ENCODE data around the gene KIF15.

DNA sequence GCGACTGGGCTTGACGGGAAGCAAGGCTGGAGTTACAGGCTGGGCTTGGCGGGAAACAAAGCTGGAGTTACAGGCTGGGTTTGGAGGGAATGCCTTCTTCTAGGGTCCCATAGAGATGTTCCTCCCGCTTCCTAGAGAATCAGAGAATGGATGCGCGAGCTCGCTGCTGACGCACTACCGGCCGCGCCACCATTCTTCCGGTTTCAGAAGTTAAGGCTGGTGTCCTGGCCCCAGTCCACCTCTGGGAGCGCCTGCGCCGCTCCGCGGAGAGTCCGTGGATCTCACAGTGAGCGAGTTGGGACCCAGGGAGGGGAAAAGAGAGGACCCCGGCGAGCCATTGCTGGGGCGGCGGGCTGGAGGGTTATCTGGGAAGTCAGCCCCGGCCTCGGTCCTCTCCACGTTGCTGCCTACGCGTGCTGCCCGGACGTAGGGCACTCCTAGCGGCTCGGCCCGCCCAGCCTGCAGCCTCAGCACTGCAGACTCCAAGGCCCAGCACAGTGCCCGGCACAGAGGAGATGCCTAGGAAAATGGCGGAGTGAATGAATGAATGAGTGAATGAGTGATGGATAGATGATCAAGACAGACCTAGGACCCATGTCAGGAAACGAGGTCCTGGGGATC lies 49.0 kb upstream of the KIF15 start, which contains the start of gene ZNF502:
- TF ChIP-seq POLR2A (IDR thresholded peaks at IDR 0.05; ENCODE audit: borderline replicate concordance, extremely low read depth, insufficient read depth, insufficient read length) (no peak), MAX (IDR thresholded peaks at IDR 0.05) (peak; percentile 35; the same call in 1 of the 2 replicates), POLR2AphosphoS5 (IDR thresholded peaks at IDR 0.05; ENCODE audit: low read depth, low read length) (peak; percentile 41; the same call in 1 of the 2 replicates), JUND (IDR thresholded peaks at IDR 0.05) (no peak), CTCF (IDR thresholded peaks at IDR 0.05 in 2 of 3, conservative IDR thresholded peaks at IDR 0.05 in 1 of 3; ENCODE audit: borderline replicate concordance in 1 of 3, insufficient read depth in 1 of 3, low read depth in 2 of 3, low read length in 2 of 3) (no peak), EZH2phosphoT487 (IDR thresholded peaks at IDR 0.05; ENCODE audit: borderline replicate concordance) (no peak), RAD21 (IDR thresholded peaks at IDR 0.05; ENCODE audit: low read depth) (no peak), SRF (IDR thresholded peaks at IDR 0.05; ENCODE audit: low read depth) (peak; percentile 72), EZH2 (IDR thresholded peaks at IDR 0.05) (no peak), SP1 (IDR thresholded peaks at IDR 0.05; ENCODE audit: low read depth) (no peak), CBX3 (IDR thresholded peaks at IDR 0.05; ENCODE audit: low read depth) (no peak)
